ENCODE results near the gene HIGD1A.

HIGD1A gene

GRCh38 chr3:42829628-42830436 is 25.5 kb upstream of the HIGD1A start:
- TF ChIP-seq CTCF (IDR thresholded peaks at IDR 0.05) = no peak
- H3K27ac ChIP-seq = no peak overlapping the region
- DNase-seq (ENCODE audit: low spot score) = no peak
- H3K4me3 ChIP-seq = no peak overlapping the region

GRCh38 chr3:42829083-42829627 is 24.9 kb upstream of the HIGD1A start:
- DNase-seq (ENCODE audit: low spot score) = no peak
- no peak overlapping the region for H3K27ac ChIP-seq
- TF ChIP-seq CTCF (IDR thresholded peaks at IDR 0.05) = no peak
- no peak overlapping the region for H3K4me3 ChIP-seq

- Histone ChIP-seq H3K27ac (no peak overlapping the region), H3K4me3 (no peak overlapping the region)
- no peak for DNase-seq (ENCODE audit: low spot score)
- TF ChIP-seq CTCF (IDR thresholded peaks at IDR 0.05) = no peak
These were observed 23.4 kb upstream of the HIGD1A start for GRCh38 chr3:42827654-42828053.

- TF ChIP-seq CTCF (IDR thresholded peaks at IDR 0.05) = no peak
- Histone ChIP-seq H3K4me3 (no peak overlapping the region), H3K27ac (no peak overlapping the region)
- DNase-seq (ENCODE audit: low spot score) = no peak
These were observed 22.7 kb upstream of the HIGD1A start for GRCh38 chr3:42827023-42827422.

DNA sequence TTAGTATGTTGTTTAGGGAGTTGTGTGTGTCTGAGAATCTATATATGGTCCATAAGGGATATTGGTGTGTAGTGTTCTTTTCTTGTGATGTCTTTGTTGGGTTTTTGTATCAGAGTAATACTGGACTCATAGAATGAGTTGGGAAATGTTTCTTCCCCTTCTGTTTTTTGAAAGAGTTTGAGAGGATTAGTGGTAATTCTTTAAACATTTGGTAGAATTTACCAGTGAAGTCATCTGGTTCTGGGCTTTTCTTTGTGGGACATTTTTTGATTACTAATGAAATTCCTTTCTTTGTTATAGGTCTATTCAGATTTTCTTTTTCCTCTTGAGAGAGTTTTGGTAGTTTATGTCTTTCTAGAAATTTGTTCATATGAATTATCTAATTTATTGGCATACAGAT is 21.9 kb upstream of the HIGD1A start:
- TF ChIP-seq CTCF (IDR thresholded peaks at IDR 0.05) = no peak
- no peak for DNase-seq (ENCODE audit: low spot score)
- H3K27ac ChIP-seq = no peak overlapping the region

GRCh38 chr3:42823351-42823750 is 19.1 kb upstream of the HIGD1A start:
- no peak for DNase-seq (ENCODE audit: low spot score)
- Histone ChIP-seq H3K27ac (no peak overlapping the region), H3K4me3 (no peak overlapping the region)
- TF ChIP-seq CTCF (IDR thresholded peaks at IDR 0.05) = no peak

More for the DNA sequence above, 21.9 kb upstream of the HIGD1A start:
- no peak overlapping the region for H3K4me3 ChIP-seq

DNA sequence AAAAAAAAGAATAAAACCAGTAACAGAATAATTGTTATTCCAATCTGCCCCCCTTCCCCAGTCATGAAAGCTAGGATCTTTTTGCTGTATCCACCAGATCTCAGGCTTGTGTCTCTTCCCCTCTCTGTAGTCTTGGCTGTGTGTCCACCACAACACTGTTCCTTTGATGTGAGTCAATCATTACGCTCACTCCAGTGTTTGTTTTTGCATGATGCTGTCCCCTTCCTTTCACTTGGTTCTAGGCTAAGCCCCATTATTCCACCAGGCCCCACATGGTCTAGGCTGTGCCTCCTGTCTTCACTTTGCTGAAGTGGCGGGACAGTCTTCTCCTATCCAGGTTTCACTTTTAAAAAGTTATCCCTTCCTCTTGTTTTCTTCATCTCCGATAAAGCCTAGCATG is 18.5 kb upstream of the HIGD1A start:
- no peak for DNase-seq (ENCODE audit: low spot score)
- Histone ChIP-seq H3K4me3 (no peak overlapping the region), H3K27ac (no peak overlapping the region)
- no peak for TF ChIP-seq CTCF (IDR thresholded peaks at IDR 0.05)

All from coronary artery (tissue), 2 donors.